ENCODE measurements around the gene PDZRN4.

DNA sequence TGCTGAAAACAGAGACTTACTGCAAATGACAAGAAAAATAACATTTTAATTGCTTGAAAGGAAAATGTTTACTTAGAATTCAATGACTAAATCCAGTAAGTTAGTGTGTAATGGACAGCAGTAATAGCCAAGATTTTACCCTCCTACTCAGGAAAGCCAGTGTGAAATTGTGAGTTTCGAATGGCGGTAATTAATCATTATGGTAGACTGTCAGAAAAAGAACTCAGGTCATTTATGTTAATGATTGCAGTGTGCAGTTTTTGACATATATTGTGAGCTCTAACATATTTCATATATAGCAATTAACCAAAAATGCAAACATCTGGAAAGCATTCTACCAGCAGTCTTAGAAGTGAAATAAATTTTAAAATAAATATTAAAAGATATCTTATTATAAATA is 60.3 kb downstream of the PDZRN4 start:
- TF ChIP-seq POLR2A (IDR thresholded peaks at IDR 0.05) (no peak), POLR2AphosphoS5 (IDR thresholded peaks at IDR 0.05) (no peak)
- TF ChIP-seq, protein P1, sequence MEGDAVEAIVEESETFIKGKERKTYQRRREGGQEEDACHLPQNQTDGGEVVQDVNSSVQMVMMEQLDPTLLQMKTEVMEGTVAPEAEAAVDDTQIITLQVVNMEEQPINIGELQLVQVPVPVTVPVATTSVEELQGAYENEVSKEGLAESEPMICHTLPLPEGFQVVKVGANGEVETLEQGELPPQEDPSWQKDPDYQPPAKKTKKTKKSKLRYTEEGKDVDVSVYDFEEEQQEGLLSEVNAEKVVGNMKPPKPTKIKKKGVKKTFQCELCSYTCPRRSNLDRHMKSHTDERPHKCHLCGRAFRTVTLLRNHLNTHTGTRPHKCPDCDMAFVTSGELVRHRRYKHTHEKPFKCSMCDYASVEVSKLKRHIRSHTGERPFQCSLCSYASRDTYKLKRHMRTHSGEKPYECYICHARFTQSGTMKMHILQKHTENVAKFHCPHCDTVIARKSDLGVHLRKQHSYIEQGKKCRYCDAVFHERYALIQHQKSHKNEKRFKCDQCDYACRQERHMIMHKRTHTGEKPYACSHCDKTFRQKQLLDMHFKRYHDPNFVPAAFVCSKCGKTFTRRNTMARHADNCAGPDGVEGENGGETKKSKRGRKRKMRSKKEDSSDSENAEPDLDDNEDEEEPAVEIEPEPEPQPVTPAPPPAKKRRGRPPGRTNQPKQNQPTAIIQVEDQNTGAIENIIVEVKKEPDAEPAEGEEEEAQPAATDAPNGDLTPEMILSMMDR (IDR thresholded peaks at IDR 0.05 in 8 of 11, conservative IDR thresholded peaks at IDR 0.05 in 3 of 11), result no peak

All from spleen (tissue), 7 donors.